COLO668 (cell line): ENCODE results near the gene CSNK2A2.

ENCODE experiments used
- DNase-seq: peaks from one replicate; lab custom pipeline; 2025; ENCODE audit not compliant: unreplicated experiment; lab: John Stamatoyannopoulos, UW

CSNK2A2 gene

GRCh38 chr16:58152246-58152868, 45.5 kb downstream of the CSNK2A2 start:
- no peak for DNase-seq

GRCh38 chr16:58148526-58148925, 49.4 kb downstream of the CSNK2A2 start:
- no peak for DNase-seq

- no peak for DNase-seq
Measured at GRCh38 chr16:58148099-58148498, 49.8 kb downstream of the CSNK2A2 start.

GRCh38 chr16:58138852-58139251, 59.1 kb downstream of the CSNK2A2 start:
- DNase-seq, result no peak

GRCh38 chr16:58137581-58137980, 60.3 kb downstream of the CSNK2A2 start:
- no peak for DNase-seq

GRCh38 chr16:58129097-58129936, 68.6 kb downstream of the CSNK2A2 start, which contains the start of gene CFAP20:
Gene CFAP20 (minus strand): TSS chr16:58129381. CDS start chr16:58129115, 266 bp downstream.
- DNase-seq, result peak; percentile 99

- DNase-seq, result peak; percentile 46
Measured at GRCh38 chr16:58128711-58129096, 69.2 kb downstream of the CSNK2A2 start.

GRCh38 chr16:58128181-58128631, 69.7 kb downstream of the CSNK2A2 start:
- no peak for DNase-seq

GRCh38 chr16:58127634-58128033, 70.3 kb downstream of the CSNK2A2 start:
- DNase-seq, result no peak

GRCh38 chr16:58127033-58127556, 70.8 kb downstream of the CSNK2A2 start:
- peak; percentile 10 for DNase-seq

GRCh38 chr16:58126451-58126961, 71.4 kb downstream of the CSNK2A2 start:
- no peak for DNase-seq

- DNase-seq, result no peak
Measured at GRCh38 chr16:58125781-58126335, 72.0 kb downstream of the CSNK2A2 start.

- DNase-seq, result no peak
Measured at GRCh38 chr16:58125041-58125440, 72.9 kb downstream of the CSNK2A2 start.

- DNase-seq, result no peak
Measured at GRCh38 chr16:58124601-58124915, 73.3 kb downstream of the CSNK2A2 start.

GRCh38 chr16:58123896-58124600, 73.9 kb downstream of the CSNK2A2 start:
- no peak for DNase-seq

GRCh38 chr16:58121132-58121531, 76.8 kb downstream of the CSNK2A2 start:
- no peak for DNase-seq

GRCh38 chr16:58120234-58120633, 77.7 kb downstream of the CSNK2A2 start:
- no peak for DNase-seq

GRCh38 chr16:58119509-58119845, 78.4 kb downstream of the CSNK2A2 start:
- DNase-seq, result no peak

GRCh38 chr16:58118801-58119508, 79.0 kb downstream of the CSNK2A2 start:
- DNase-seq, result no peak

- no peak for DNase-seq
Measured at GRCh38 chr16:58116529-58116928, 81.4 kb downstream of the CSNK2A2 start.

- no peak for DNase-seq
Measured at GRCh38 chr16:58116081-58116480, 81.8 kb downstream of the CSNK2A2 start.
